Measurements from ENCODE around the gene NDUFS2.

NDUFS2 gene

GRCh38 chr1:161200421-161200991 lies 1.7 kb upstream of the NDUFS2 start:
- H3K27me3 ChIP-seq (ENCODE audit: insufficient read depth, low read length, poor library complexity, severe bottlenecking): no peaks in the 10 kb centered on the region
- no peak overlapping the region for H3K4me3 ChIP-seq (ENCODE audit: low read length, poor library complexity, severe bottlenecking)
- peak overlapping the region; percentile 68 for H2AFZ ChIP-seq (ENCODE audit: low read length)
- no peak overlapping the region for H3K4me2 ChIP-seq (ENCODE audit: low read depth, low read length, poor library complexity, severe bottlenecking)
- H3K79me2 ChIP-seq (ENCODE audit: insufficient read depth, low read length): peaks cover 27% of the 10 kb centered on the region
- no peaks in the 10 kb centered on the region for H3F3A ChIP-seq (ENCODE audit: low read depth)
- peaks cover 31% of the 10 kb centered on the region for H3K4me1 ChIP-seq (ENCODE audit: insufficient read depth, low read length, poor library complexity, severe bottlenecking)
- TF ChIP-seq CTCF (conservative IDR thresholded peaks at IDR 0.05; ENCODE audit: low read length) (no peak), EZH2phosphoT487 (IDR thresholded peaks at IDR 0.05; ENCODE audit: borderline replicate concordance) (no peak)
- H3K9me2 ChIP-seq (replicated peaks; ENCODE audit: low read depth, low read length): no peaks in the 10 kb centered on the region
- no peak overlapping the region for H3K9ac ChIP-seq (ENCODE audit: low read depth, low read length, poor library complexity, severe bottlenecking)
- H3K9me3 ChIP-seq (ENCODE audit: insufficient read depth, low read depth, low read length): no peaks in the 10 kb centered on the region
- no peaks in the 10 kb centered on the region for H3K36me3 ChIP-seq (ENCODE audit: insufficient read depth, low read length)
- no peaks in the 10 kb centered on the region for H4K20me1 ChIP-seq (ENCODE audit: insufficient read depth, low read length, poor library complexity, severe bottlenecking)

- no peaks in the 10 kb centered on the region for H3K9me3 ChIP-seq (ENCODE audit: insufficient read depth, low read depth, low read length)
- no peaks in the 10 kb centered on the region for H3K9me2 ChIP-seq (replicated peaks; ENCODE audit: low read depth, low read length)
- H3F3A ChIP-seq (ENCODE audit: low read depth): no peaks in the 10 kb centered on the region
- H3K9ac ChIP-seq (ENCODE audit: low read depth, low read length, poor library complexity, severe bottlenecking): peak overlapping the region; percentile 42
- H3K36me3 ChIP-seq (ENCODE audit: insufficient read depth, low read length): no peaks in the 10 kb centered on the region
- no peaks in the 10 kb centered on the region for H4K20me1 ChIP-seq (ENCODE audit: insufficient read depth, low read length, poor library complexity, severe bottlenecking)
- H3K4me2 ChIP-seq (ENCODE audit: low read depth, low read length, poor library complexity, severe bottlenecking): peak overlapping the region; percentile 45
- peak overlapping the region; percentile 95 for H2AFZ ChIP-seq (ENCODE audit: low read length)
- peak overlapping the region; percentile 36 for H3K4me3 ChIP-seq (ENCODE audit: low read length, poor library complexity, severe bottlenecking)
- no peaks in the 10 kb centered on the region for H3K27me3 ChIP-seq (ENCODE audit: insufficient read depth, low read length, poor library complexity, severe bottlenecking)
- peaks cover 29% of the 10 kb centered on the region for H3K79me2 ChIP-seq (ENCODE audit: insufficient read depth, low read length)
- TF ChIP-seq CTCF (conservative IDR thresholded peaks at IDR 0.05; ENCODE audit: low read length) (no peak), EZH2phosphoT487 (IDR thresholded peaks at IDR 0.05; ENCODE audit: borderline replicate concordance) (no peak)
- peaks cover 31% of the 10 kb centered on the region for H3K4me1 ChIP-seq (ENCODE audit: insufficient read depth, low read length, poor library complexity, severe bottlenecking)
These were observed 953 bp upstream of the NDUFS2 start for GRCh38 chr1:161200992-161201835.

- Histone ChIP-seq H3K4me3 (ENCODE audit: low read length, poor library complexity, severe bottlenecking) (no peak overlapping the region), H3F3A (ENCODE audit: low read depth) (no peaks in the 10 kb centered on the region), H3K36me3 (ENCODE audit: insufficient read depth, low read length) (peaks cover 24% of the 10 kb centered on the region; the same call in 1 of the 2 replicates), H3K9me3 (ENCODE audit: insufficient read depth, low read depth, low read length) (no peaks in the 10 kb centered on the region), H3K27me3 (ENCODE audit: insufficient read depth, low read length, poor library complexity, severe bottlenecking) (no peaks in the 10 kb centered on the region), H4K20me1 (ENCODE audit: insufficient read depth, low read length, poor library complexity, severe bottlenecking) (no peaks in the 10 kb centered on the region), H3K9ac (ENCODE audit: low read depth, low read length, poor library complexity, severe bottlenecking) (no peak overlapping the region), H3K4me1 (ENCODE audit: insufficient read depth, low read length, poor library complexity, severe bottlenecking) (peaks cover 23% of the 10 kb centered on the region), H3K79me2 (ENCODE audit: insufficient read depth, low read length) (peaks cover 29% of the 10 kb centered on the region), H3K4me2 (ENCODE audit: low read depth, low read length, poor library complexity, severe bottlenecking) (no peak overlapping the region), H2AFZ (ENCODE audit: low read length) (no peak overlapping the region), H3K9me2 (replicated peaks; ENCODE audit: low read depth, low read length) (no peaks in the 10 kb centered on the region)
- TF ChIP-seq CTCF (conservative IDR thresholded peaks at IDR 0.05; ENCODE audit: low read length) (no peak), EZH2phosphoT487 (IDR thresholded peaks at IDR 0.05; ENCODE audit: borderline replicate concordance) (no peak)
These were observed 4.4 kb downstream of the NDUFS2 start for GRCh38 chr1:161206411-161207140.
